NCI-H1694 treated with DMSO at 0.1 percent for 48 hours (cell line): ENCODE measurements around the gene PDLIM3.
"Not testable (repeated sequence)": the region's sequence is repeated elsewhere in the genome, so short reads cannot be mapped to it uniquely, and the experiment has no call there.

Experiments
- DNase-seq: peaks from one replicate; lab custom pipeline; 2025; lab: John Stamatoyannopoulos, UW

Gene PDLIM3

GRCh38 chr4:185554365-185555126, 19.2 kb upstream of the PDLIM3 start:
- DNase-seq, result no peak

GRCh38 chr4:185552254-185552653, 16.9 kb upstream of the PDLIM3 start:
- no peak for DNase-seq

DNA sequence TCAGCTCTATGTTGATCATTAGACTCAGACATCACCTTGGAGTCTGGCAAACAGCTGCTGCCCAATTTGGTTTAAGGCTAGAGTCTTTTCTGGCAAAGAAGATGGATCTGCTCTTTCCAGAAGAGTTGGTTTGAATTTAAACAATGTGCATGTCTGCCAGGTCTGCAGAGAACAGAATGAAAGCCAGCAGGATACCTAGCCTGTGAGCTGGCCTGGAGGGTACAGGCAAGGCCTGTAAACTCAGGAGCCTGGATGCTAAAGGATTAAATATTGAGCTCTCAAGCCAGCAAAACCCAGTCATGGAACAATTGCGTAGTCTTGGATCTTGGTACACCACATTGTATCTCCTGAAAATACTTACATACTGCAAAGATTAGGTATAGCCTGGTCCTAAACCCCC, 15.6 kb upstream of the PDLIM3 start:
- no peak for DNase-seq

DNA sequence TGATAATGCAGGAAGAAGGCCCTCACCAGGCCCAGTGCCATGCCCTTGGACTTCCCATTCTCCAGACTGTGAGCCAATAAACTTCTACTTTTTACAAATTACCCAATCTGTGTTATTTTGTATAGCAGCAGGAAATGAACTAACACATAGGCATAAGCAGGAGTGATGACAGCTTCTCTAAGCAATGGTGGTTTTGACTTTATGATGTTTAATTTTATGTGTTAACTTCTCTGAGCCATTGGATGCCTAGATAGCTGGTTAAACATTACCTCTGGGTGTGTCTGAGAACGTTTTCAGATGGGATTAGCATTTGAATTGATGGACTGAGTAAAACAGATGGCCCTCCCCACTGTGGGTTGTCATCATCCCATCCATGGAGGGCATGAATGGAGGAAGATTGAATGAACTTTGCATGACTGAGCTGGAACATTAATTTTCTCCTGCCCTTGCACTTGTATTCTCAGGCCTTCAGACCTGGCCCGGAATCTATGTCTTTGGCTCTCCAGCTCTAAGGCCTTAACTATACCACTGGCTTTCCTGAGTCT, 13.9 kb upstream of the PDLIM3 start:
- no peak for DNase-seq

DNA sequence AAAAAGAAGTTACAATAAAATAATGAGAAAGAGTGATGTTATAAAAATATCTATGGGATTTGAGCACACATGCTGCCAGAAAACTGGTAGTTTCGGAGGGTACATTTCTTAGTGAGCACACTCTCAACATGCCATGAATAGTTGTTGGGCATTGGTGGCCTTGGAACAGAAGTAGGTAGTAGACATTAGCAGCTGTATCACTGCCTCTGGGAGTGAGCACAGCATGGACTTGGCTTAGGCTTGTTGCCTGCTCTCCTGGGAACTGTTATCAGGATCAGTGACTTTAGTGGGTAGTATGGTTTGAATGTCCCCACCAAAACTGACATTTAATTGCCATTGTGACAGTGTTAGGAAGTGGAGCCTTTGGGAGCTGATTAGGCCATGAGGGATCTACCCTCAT, 13.3 kb upstream of the PDLIM3 start:
- no peak for DNase-seq

GRCh38 chr4:185546335-185546734, 11.0 kb upstream of the PDLIM3 start:
- no peak for DNase-seq

GRCh38 chr4:185542626-185543315, 7.5 kb upstream of the PDLIM3 start:
- no peak for DNase-seq

DNA sequence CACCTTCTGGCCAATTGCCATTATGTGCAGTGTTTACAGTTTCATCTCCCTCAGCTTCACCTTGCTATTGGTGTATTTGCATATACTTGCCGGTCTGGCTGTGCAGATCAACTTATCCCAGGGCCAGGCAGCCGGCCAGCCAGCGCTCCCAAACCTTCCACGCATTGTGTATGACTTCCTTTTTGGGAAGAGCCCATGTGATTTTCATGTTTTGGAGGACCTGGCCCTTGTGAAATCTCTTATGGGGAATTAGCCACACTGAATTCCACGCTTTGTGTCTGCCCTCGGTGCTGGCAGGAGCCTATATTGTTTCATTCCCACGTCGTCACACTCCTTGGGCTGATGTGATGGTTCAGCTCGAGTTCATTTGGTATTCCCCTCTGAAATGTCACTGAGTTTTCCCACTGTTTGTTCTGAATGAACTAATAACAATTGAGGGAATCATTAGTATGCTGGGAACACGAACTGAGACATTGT, 6.0 kb upstream of the PDLIM3 start:
- DNase-seq, result no peak

DNA sequence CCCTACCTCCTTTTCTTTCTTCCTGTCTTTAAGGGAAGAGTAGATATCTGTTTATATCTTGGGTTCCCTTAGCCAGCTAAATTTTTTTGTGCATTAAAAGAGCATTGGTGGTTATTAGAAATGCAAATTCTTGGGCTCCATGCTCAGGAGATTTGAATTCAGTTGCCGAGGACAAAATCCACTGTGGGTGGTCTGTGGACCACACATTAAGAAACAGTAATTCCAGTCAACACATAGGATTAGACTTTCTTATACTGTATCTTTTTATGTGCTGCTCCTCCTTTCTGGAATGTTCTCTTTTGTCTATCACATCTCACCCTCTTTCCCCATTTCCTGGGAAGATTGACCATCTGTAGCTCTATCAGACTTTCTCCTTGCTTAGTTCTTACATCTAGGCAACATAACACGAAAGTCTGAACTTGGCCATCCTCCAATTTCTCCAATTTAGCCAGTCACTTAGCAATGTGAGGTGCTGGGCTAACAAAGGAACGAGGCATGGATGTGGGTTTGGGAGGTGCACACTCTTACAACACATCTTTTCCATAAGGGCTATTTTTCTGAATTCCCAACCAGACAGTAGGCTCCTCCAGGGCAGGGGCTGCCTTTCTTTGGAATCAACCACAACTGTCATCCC, 5.3 kb upstream of the PDLIM3 start:
- no peak for DNase-seq

GRCh38 chr4:185540040-185540439, 4.7 kb upstream of the PDLIM3 start:
- no peak for DNase-seq

- DNase-seq, result no peak
These were observed 3.5 kb upstream of the PDLIM3 start for GRCh38 chr4:185538806-185539205.

GRCh38 chr4:185536411-185536709, 1.1 kb upstream of the PDLIM3 start:
- DNase-seq, result no peak

DNA sequence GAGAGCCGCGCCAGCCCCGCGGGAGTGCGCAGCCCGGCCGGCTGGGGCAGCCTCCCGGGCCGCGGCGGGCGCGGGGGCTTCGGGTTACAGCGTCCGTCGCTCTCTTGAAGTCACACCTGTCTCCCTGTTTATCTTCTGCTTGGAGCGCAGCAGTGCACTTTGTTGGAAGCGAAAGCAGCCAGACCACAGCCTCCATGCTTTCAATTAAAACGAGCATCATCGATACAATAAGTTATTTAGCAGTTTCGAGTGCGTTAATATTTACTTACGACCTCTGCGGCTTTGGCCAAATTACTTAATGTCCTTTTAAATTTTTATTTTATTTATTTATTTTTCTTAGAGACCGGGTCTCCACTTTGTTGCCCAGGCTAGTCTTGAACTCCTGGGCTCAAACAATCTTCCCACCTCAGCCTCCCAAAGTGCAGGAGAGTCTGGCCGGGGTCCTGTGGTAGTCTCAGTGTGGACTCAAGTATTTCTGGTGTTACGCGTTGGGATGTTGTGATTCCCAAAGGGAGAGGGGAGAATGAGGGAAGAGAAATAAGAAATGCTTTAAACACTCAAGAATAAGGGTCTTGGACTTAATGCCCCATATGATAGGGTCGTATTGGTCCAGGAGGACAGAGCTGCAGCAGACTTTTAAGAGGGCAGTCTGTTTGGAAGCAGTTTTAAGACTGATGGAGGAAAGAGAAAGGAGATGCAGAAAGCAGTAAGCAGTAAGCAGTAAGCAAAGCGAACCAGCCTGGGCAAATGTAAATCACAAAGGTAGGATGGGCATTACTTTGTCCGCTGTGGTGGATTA, 504 bp upstream of the PDLIM3 start:
- DNase-seq, result no peak

- no peak for DNase-seq
These were observed 819 bp downstream of the PDLIM3 start for GRCh38 chr4:185534511-185534865.

DNA sequence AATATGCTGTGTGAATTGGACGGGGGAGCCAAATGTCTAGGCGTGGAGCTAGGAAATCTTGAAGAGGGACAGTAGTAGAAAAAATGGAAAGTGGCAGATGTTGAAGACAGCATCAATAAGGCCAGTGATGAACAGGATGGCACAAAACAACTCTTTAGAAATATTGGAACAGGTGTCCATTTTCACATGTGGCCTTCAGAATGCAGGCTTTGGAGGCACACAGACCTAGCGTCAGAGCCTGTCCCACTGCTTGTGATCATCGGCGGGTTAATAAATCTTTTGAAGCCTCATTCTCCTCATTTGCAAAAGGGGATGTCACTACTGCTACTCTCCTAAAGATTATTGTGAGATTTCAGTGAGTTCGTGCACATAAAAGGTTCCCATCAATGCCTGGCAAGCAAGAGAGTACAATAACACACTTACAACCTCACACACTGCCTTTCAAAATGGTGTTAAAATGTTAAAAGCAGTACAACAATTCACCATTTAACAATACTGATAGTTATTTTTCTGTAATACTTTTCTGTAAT, 2.4 kb downstream of the PDLIM3 start:
- no peak for DNase-seq

DNA sequence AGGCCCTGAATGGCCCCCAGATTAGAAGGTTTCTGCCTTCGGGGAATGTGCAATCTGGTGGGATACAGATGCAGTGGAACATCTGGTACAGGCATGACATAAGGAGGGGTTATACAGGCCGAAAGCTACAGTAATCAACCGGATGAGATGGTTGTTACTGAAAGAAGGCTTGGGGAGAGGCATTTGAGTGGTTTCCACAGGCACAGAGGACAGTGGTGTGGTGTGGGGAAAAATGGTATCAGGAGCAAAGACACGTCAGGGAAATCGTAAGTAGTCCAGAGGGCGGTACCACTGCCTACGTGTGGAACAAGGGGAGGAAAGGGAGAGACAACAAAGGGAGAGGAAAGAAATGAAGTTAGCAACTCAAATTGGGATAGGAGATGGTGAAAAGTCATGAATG, 3.0 kb downstream of the PDLIM3 start:
- no peak for DNase-seq

GRCh38 chr4:185531654-185532053, 3.7 kb downstream of the PDLIM3 start:
- not testable (repeated sequence) for DNase-seq

DNA sequence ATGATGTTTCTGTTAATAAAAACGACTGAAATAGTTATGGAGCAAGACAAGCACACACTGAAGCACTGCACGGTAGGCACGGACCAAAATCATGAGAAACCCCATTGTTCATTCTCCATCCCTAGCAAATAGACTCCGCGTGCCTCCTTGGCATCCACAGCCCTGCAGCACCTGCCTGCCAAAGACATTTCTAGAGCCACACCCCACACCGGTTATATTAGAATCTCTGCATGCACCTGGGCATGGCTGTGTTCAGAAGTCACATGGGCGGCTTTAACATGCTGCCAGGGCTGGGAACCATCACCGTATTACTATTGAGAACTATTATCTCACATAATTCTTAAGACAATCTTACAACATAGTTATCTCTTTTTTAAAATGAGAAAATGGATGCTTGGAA, 5.9 kb downstream of the PDLIM3 start:
- no peak for DNase-seq

DNA sequence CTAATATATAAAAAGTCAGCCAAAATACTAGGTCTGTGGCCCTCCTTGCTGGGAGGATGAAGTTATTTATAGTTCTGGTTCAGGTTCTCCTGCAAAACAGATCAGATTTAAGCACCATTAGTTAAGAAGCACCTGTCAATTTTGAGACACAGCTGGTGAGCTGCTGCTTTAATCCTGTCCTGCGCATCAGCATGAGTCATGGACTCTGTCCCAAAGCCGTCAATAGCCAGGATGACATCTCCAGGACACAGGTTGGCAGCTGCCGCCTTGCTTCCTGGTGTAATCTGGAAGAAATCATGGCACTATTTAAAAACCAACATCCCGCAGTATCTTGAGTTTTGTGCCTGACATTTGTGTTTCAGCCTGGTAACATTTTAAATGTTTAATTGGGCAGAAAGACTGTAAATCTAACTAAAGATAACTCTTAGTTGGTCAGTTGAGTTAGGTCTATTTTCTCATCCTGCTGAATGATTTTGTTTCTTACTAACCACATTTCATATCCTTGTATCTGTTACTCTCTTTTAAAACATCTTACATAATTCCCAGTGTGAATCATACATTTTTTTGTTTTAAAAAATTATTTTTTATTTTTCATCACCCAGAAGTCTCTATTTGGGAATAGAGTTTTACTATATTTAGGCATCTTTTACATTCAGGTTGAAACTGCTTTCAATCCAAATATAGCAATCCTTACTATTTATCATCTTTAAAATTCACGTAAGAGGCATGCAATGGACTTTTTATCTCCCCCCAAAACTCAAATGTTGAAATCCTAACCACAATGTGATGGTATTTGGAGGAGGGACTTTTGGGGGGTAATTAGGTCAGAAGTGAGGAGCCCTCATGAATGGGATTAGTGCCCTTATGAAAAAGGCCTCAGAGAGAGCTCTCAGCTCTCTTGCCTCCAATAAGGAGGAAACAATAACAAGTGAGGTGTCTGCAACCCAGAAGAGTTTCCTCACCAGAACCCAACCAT, 10.1 kb downstream of the PDLIM3 start:
- no peak for DNase-seq

- no peak for DNase-seq
These were observed 11.4 kb downstream of the PDLIM3 start for GRCh38 chr4:185523862-185524261.

GRCh38 chr4:185522451-185522850, 12.9 kb downstream of the PDLIM3 start:
- no peak for DNase-seq
